Naive B cell (primary cell): Measurements from ENCODE around the gene IGSF8. TPM values are rescaled to one million over a fixed set of nuclear protein-coding genes. Genes with fewer than 3 reads are reported as not detected.
A peak's percentile ranks its signal among the peaks of the same experiment; 100 is the strongest.
"Not testable (repeated sequence)": the region's sequence is repeated elsewhere in the genome, so short reads cannot be mapped to it uniquely, and the experiment has no call there.

ENCODE experiments used
- ATAC-seq, 2 donors: fragments of 150-1000 bp; cut with Tn5 transposase; 2 replicates each; pipeline ENCODE4 v1.10.0; 2021; ENCODE audit warnings: low read depth in 2 of 2, mild to moderate bottlenecking in 2 of 2, moderate library complexity in 2 of 2
- DNase-seq: peaks from one replicate; pipeline ENCODE4 v3.0.0; 2022
- H3K27ac Mint-ChIP-seq, 6 donors: one replicate each; pipeline ENCODE4 v1.8.0; 2020 to 2022; ENCODE audit warnings: mild to moderate bottlenecking in 6 of 6, mixed read lengths in 6 of 6, moderate library complexity in 5 of 6, inconsistent platforms in 2 of 6
- H3K27me3 Mint-ChIP-seq, 3 donors: one replicate each; pipeline ENCODE4 v1.8.0; 2021 to 2022; ENCODE audit warnings: mixed read lengths in 3 of 3, mild to moderate bottlenecking in 1 of 3
- H3K36me3 Mint-ChIP-seq, 2 donors: one replicate each; pipeline ENCODE4 v1.8.0; 2020 to 2022; ENCODE audit warnings: mixed read lengths in 2 of 2, inconsistent platforms in 1 of 2, mild to moderate bottlenecking in 1 of 2
- H3K4me1 Mint-ChIP-seq, 3 donors: one replicate each; pipeline ENCODE4 v1.8.0; 2020 to 2022; ENCODE audit warnings: mixed read lengths in 3 of 3, inconsistent platforms in 1 of 3, mild to moderate bottlenecking in 1 of 3, moderate library complexity in 1 of 3
- H3K4me3 Mint-ChIP-seq, 8 donors: one replicate each; pipeline ENCODE4 v1.8.0; 2020 to 2022; ENCODE audit warnings: mild to moderate bottlenecking in 8 of 8, mixed read lengths in 8 of 8, moderate library complexity in 8 of 8, inconsistent platforms in 2 of 8
- H3K9me3 Mint-ChIP-seq, 7 donors: one replicate each; pipeline ENCODE4 v1.8.0; 2020 to 2022; ENCODE audit warnings: mixed read lengths in 7 of 7, mild to moderate bottlenecking in 5 of 7, inconsistent platforms in 2 of 7, moderate library complexity in 1 of 7
- polyA plus RNA-seq, 6 donors: library from polyadenylated mRNA; unstranded; fragments of 300-500 nt; fragmentation: Illumina TruSeq; gene quantifications; one replicate each; pipeline ENCODE4 v1.2.3, GENCODE V29; 2021; ENCODE audit warnings: low read depth in 6 of 6

IGSF8 gene
- polyA plus RNA-seq, 6 donors from 2014 or later: 33.6 to 53.1 (median 47.7) TPM

DNA sequence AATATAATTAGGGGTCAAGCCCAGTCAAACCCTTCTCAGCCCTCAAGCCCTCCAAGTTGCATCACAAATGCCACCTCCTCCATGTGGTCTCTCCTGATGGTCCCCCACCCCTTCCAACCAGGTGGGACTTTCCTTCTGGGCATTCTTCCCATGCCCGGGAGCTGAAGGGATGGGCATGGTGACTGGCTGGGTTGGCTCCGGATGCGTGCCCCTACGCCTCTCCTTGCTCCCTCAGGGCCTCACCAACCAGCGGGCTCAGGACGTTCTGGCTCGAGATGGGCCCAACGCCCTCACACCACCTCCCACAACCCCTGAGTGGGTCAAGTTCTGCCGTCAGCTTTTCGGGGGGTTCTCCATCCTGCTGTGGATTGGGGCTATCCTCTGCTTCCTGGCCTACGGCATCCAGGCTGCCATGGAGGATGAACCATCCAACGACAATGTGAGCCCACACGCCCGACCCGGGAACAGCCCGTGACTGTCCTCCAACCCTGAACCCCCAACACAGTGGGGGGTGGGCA, 24.6 kb upstream of the IGSF8 start:
- no peaks in the 10 kb centered on the region for H3K4me1 Mint-ChIP-seq
- H3K36me3 Mint-ChIP-seq: no peaks in the 10 kb centered on the region
- DNase-seq: no peak

DNA sequence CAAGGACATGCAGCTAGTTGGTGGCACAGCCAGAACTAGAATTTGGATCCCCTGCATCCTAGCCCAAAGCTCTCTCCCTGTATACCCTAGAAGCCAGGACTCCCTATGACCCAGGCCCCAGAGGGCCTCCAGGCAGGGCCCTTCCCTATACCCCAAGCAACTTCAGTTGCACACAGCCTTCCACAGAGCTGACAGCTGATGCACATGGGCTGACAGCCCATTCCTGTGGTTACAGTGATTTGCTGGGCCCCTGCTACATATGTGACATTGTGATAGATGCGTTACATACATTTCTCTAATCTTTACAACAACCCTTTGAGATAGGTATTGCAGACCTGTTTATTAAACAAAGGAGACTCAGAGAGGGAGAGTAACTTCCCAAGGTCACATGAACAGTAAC, 23.0 kb upstream of the IGSF8 start:
- no peaks in the 10 kb centered on the region for H3K4me1 Mint-ChIP-seq
- H3K27ac Mint-ChIP-seq: no peak overlapping the region
- H3K27me3 Mint-ChIP-seq: peaks cover 11 to 31% (median 30%) of the 10 kb centered on the region in 3 donors
- ATAC-seq (no peak), DNase-seq (no peak)
- H3K4me3 Mint-ChIP-seq: no peak overlapping the region
- H3K9me3 Mint-ChIP-seq: no peaks in the 10 kb centered on the region
- H3K36me3 Mint-ChIP-seq: no peaks in the 10 kb centered on the region

More for the DNA sequence above, 24.6 kb upstream of the IGSF8 start:
- H3K27ac Mint-ChIP-seq: no peak overlapping the region
- ATAC-seq: no peak
- peaks cover 5 to 24% (median 24%) of the 10 kb centered on the region in 3 donors for H3K27me3 Mint-ChIP-seq
- no peaks in the 10 kb centered on the region for H3K9me3 Mint-ChIP-seq
- H3K4me3 Mint-ChIP-seq: no peak overlapping the region

- DNase-seq (no peak), ATAC-seq (no peak)
- Mint-ChIP-seq H3K36me3 (no peaks in the 10 kb centered on the region), H3K27me3 (peaks cover 9 to 37% (median 36%) of the 10 kb centered on the region in 3 donors), H3K27ac (peak overlapping the region in 2 of 6 donors; percentile 67 to 79), H3K4me3 (no peak overlapping the region), H3K9me3 (no peaks in the 10 kb centered on the region), H3K4me1 (no peaks in the 10 kb centered on the region)
Measured at GRCh38 chr1:160120797-160121196, 22.4 kb upstream of the IGSF8 start.

DNA sequence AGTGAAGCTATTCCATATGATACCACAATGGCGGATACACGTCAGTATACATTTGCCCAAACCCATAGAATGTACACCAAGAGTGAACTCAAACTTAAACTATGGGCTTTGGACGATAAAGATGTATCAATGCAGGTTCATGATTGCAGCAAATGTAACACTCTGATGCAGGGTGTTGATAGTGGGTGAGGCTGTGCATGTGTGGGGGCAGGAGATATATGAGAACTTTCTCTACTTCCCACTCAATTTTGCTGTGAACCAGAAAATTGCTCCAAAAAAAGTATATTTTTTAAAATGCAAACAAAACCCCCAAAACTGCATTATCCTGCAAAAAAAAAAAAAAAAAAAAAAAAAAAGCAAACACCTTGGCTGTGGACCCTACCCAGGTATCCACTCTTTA, 20.5 kb upstream of the IGSF8 start:
- H3K9me3 Mint-ChIP-seq: no peaks in the 10 kb centered on the region
- DNase-seq (no peak), ATAC-seq (no peak)
- H3K36me3 Mint-ChIP-seq: no peaks in the 10 kb centered on the region
- H3K4me3 Mint-ChIP-seq: no peak overlapping the region
- H3K27me3 Mint-ChIP-seq: peaks cover 6 to 46% (median 45%) of the 10 kb centered on the region in 3 donors
- H3K27ac Mint-ChIP-seq: no peak overlapping the region
- no peaks in the 10 kb centered on the region for H3K4me1 Mint-ChIP-seq

DNA sequence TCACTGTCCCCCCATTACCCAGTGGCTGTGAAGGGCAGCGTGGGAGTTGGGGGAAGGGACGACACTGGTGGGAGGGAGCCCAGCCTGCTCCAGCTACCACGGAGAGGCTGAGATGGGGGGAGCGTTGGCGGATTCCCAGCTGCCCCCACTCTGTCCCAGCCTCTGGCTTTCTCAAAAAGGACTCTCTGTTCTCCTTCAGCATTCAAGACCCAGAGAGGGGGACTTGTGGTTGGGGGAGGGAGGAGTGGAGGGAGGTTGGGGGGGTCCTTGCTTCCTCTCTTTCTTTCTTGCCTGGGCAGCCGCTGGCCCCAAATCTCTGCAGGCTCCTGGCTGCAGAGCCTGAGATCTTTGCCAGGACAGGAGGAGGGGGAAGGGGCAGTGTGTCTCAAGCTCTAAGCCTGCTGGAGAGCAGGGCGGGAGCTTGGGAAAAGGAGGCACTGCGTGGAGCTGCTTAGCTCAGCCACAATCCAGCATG, 19.3 kb upstream of the IGSF8 start:
- ATAC-seq: no peak
- Mint-ChIP-seq H3K9me3 (no peaks in the 10 kb centered on the region), H3K4me3 (no peak overlapping the region), H3K4me1 (no peaks in the 10 kb centered on the region), H3K36me3 (no peaks in the 10 kb centered on the region), H3K27ac (no peak overlapping the region), H3K27me3 (peaks cover 11 to 43% (median 43%) of the 10 kb centered on the region in 3 donors)
- no peak for DNase-seq

DNA sequence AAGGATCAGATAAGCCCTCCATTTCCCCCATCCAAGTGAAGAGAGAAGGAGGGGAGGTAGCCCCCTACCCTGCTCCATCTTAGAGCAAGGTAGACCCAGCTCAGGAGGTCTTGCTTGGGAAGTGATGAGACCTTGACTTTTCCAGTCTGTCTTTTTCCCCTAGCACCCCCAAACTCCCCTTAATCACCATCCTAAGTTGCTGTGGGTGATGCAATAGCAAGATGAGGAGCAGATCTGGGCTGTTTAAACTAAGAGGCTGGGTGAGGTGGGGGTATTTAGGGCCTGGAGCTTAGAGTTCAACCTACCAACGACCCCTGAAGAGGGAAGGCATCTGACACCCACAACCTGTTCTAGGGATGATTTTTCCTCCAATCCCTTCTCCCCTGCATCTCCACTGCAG, 18.9 kb upstream of the IGSF8 start:
- no peak for DNase-seq
- peaks cover 15 to 48% (median 44%) of the 10 kb centered on the region in 3 donors for H3K27me3 Mint-ChIP-seq
- H3K27ac Mint-ChIP-seq: no peak overlapping the region
- H3K36me3 Mint-ChIP-seq: no peaks in the 10 kb centered on the region
- no peak overlapping the region for H3K4me3 Mint-ChIP-seq
- no peaks in the 10 kb centered on the region for H3K9me3 Mint-ChIP-seq
- ATAC-seq: no peak
- no peaks in the 10 kb centered on the region for H3K4me1 Mint-ChIP-seq

GRCh38 chr1:160116283-160117147, 18.1 kb upstream of the IGSF8 start:
- H3K4me1 Mint-ChIP-seq: no peaks in the 10 kb centered on the region
- no peaks in the 10 kb centered on the region for H3K9me3 Mint-ChIP-seq
- ATAC-seq (no peak), DNase-seq (no peak)
- H3K27me3 Mint-ChIP-seq: peaks cover 16 to 49% (median 44%) of the 10 kb centered on the region in 3 donors
- H3K27ac Mint-ChIP-seq: no peak overlapping the region
- no peak overlapping the region for H3K4me3 Mint-ChIP-seq
- H3K36me3 Mint-ChIP-seq: no peaks in the 10 kb centered on the region

DNA sequence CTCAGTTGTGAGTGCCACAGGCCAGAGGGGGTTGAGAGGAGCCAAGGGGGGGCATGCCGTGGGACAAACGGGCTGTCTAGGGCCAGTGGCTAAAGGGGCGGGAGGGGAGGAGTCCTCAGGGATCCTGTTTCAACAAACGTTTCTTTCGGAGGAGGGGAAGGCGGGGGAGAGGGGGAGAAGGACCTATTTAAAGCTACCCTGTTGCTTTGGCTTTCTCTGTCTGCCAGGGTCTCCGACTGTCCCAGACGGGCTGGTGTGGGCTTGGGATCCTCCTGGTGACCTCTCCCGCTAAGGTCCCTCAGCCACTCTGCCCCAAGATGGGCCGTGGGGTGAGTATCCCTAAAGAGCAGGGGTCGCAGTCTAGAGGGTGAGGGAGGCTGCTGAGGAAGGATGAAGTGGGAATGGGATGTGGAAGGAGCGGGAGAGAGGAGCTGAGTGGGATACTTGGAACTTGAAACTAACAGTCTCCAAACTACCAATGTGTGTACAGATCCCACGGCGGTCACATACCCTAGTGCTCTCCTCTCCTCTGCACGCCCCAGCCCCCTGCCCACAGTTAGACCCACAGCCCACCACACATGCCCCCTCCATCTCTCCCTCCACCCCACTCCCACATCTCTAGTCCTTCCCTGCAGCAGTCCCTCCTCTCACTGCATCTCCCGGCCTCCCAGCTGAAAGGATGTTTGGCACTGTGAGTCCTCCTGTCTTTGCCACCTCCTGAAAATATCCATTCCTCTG, 17.3 kb upstream of the IGSF8 start, which contains the start of gene ATP1A2:
ATP1A2 (plus strand) TSS at position 215 of the 738 bp plus-strand sequence; CDS start at position 318, 103 bp downstream.
- Mint-ChIP-seq H3K9me3 (no peaks in the 10 kb centered on the region), H3K4me3 (peak within 1 kb of the TSS in 1 of 8 donors; percentile 29), H3K27me3 (peaks cover 16 to 50% (median 42%) of the 10 kb centered on the region in 3 donors), H3K36me3 (no peaks in the 10 kb centered on the region), H3K4me1 (no peaks in the 10 kb centered on the region), H3K27ac (peak within 1 kb of the TSS in 1 of 6 donors; percentile 32)
- ATAC-seq: no peak
- DNase-seq: no peak

DNA sequence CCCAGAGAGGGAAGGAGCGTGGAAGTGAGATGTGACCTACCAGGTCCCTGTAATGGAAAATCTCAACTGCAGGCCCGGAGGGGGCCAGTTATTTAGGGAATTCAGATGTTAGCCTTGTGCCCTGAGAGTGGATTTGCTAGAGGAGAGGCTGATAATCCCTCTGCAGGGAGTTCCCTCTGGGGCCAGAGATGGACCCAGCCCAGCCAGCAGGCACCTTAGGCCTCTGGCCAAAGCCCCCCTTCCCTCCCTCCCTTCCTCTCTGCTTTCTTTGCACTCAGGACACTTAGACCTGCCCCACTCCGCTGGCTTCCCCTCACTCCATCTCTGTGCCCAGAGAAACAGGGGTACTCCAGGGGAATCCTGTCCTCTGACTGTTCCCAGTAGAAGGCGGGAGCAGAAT, 15.7 kb upstream of the IGSF8 start:
- no peaks in the 10 kb centered on the region for H3K9me3 Mint-ChIP-seq
- no peaks in the 10 kb centered on the region for H3K36me3 Mint-ChIP-seq
- ATAC-seq (no peak), DNase-seq (no peak)
- peaks cover 0 to under 1% (median 0%) of the 10 kb centered on the region in 3 donors for H3K4me1 Mint-ChIP-seq
- peaks cover 16 to 58% (median 49%) of the 10 kb centered on the region in 3 donors for H3K27me3 Mint-ChIP-seq
- no peak overlapping the region for H3K4me3 Mint-ChIP-seq
- H3K27ac Mint-ChIP-seq: peak overlapping the region in 1 of 6 donors; percentile 12

- Mint-ChIP-seq H3K4me3 (no peak overlapping the region), H3K36me3 (no peaks in the 10 kb centered on the region), H3K27ac (no peak overlapping the region), H3K27me3 (peaks cover 21 to 61% (median 51%) of the 10 kb centered on the region in 3 donors), H3K9me3 (peaks cover 0 to 1% (median 0%) of the 10 kb centered on the region in 7 donors), H3K4me1 (peaks cover 0 to 4% (median 0%) of the 10 kb centered on the region in 3 donors)
- ATAC-seq (no peak), DNase-seq (no peak)
Measured at GRCh38 chr1:160113407-160113806, 15.0 kb upstream of the IGSF8 start.

- ATAC-seq: no peak
- peaks cover 0 to 4% (median 0%) of the 10 kb centered on the region in 3 donors for H3K4me1 Mint-ChIP-seq
- no peak overlapping the region for H3K27ac Mint-ChIP-seq
- no peak overlapping the region for H3K4me3 Mint-ChIP-seq
- no peaks in the 10 kb centered on the region for H3K36me3 Mint-ChIP-seq
- H3K27me3 Mint-ChIP-seq: peaks cover 21 to 57% (median 47%) of the 10 kb centered on the region in 3 donors
- DNase-seq: no peak
- H3K9me3 Mint-ChIP-seq: peaks cover 0 to 1% (median 0%) of the 10 kb centered on the region in 7 donors
Measured at GRCh38 chr1:160112357-160112756, 13.9 kb upstream of the IGSF8 start.

- not testable (repeated sequence) for H3K36me3 Mint-ChIP-seq
Measured at GRCh38 chr1:160111462-160111861, 13.0 kb upstream of the IGSF8 start.

DNA sequence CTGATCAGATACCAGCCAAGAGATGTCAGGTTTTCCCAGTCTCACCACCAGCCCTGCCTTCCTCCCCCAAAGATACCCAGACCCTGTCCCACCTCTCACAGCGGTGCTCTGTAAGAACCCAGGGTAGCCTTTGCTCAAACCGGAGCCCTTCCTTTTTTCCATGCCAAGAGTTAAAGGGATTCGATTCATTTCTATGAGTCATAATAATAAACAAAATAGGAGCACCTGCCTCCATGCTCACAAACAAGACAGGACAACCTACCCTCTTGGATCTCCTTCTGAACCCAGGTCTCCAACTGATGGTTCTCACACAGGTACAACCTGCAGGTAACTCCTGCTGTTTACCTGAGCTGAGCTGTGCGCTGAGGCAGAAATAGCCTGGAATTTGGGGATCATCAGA, 11.3 kb upstream of the IGSF8 start:
- no peak overlapping the region for H3K27ac Mint-ChIP-seq
- DNase-seq (no peak), ATAC-seq (no peak)

More at GRCh38 chr1:160111462-160111861, 13.0 kb upstream of the IGSF8 start:
- not testable (repeated sequence) for H3K4me1 Mint-ChIP-seq, DNase-seq, H3K9me3 Mint-ChIP-seq, ATAC-seq, H3K27ac Mint-ChIP-seq, H3K4me3 Mint-ChIP-seq
- peaks cover 15 to 60% (median 49%) of the 10 kb centered on the region in 3 donors for H3K27me3 Mint-ChIP-seq

More for the DNA sequence above, 11.3 kb upstream of the IGSF8 start:
- H3K4me1 Mint-ChIP-seq: peaks cover 0 to 4% (median 0%) of the 10 kb centered on the region in 3 donors
- no peak overlapping the region for H3K4me3 Mint-ChIP-seq
- H3K9me3 Mint-ChIP-seq: peaks cover 0 to 1% (median 0%) of the 10 kb centered on the region in 7 donors
- H3K36me3 Mint-ChIP-seq: no peaks in the 10 kb centered on the region
- H3K27me3 Mint-ChIP-seq: peaks cover 15 to 45% (median 35%) of the 10 kb centered on the region in 3 donors
